Aorta (tissue), 5 donors: ENCODE results near the gene SYT13. TPM values are rescaled to one million over a fixed set of nuclear protein-coding genes. Genes with fewer than 3 reads are reported as not detected.
"Not testable (repeated sequence)": the region's sequence is repeated elsewhere in the genome, so short reads cannot be mapped to it uniquely, and the experiment has no call there.

Source experiments
- ATAC-seq: fragments of 200-7000 bp; cut with Tn5 transposase; one replicate; pipeline ENCODE4 v1.9.1; 2022; ENCODE audit warnings: moderate library complexity; ENCODE audit not compliant: low FRiP score
- DNase-seq, 2 donors: peaks; one replicate each; pipeline ENCODE4 v3.0.0-alpha.2; 2020
- H3K27ac ChIP-seq, 2 donors: one replicate each; pipeline ENCODE4 v1.5.1; 2013; ENCODE audit warnings: low read length in 2 of 2, mild to moderate bottlenecking in 2 of 2, moderate library complexity in 2 of 2, control low read depth in 1 of 2, inconsistent platforms in 1 of 2, low read depth in 1 of 2
- H3K27me3 ChIP-seq, 2 donors: one replicate each; pipeline ENCODE4 v1.6.1; 2013; ENCODE audit warnings: control low read depth in 1 of 2, low read length in 1 of 2, mild to moderate bottlenecking in 1 of 2, moderate library complexity in 1 of 2; ENCODE audit not compliant: insufficient read depth in 2 of 2, control insufficient read depth in 1 of 2
- H3K36me3 ChIP-seq, 2 donors: one replicate each; pipeline ENCODE4 v1.6.1; 2013; ENCODE audit warnings: control low read depth in 1 of 2, low read length in 1 of 2, mild to moderate bottlenecking in 1 of 2; ENCODE audit not compliant: insufficient read depth in 2 of 2, control insufficient read depth in 1 of 2
- H3K4me1 ChIP-seq, 2 donors: one replicate each; pipeline ENCODE4 v1.6.1; 2013; ENCODE audit warnings: low read length in 2 of 2, control low read depth in 1 of 2, mild to moderate bottlenecking in 1 of 2, moderate library complexity in 1 of 2; ENCODE audit not compliant: insufficient read depth in 2 of 2, control insufficient read depth in 1 of 2
- H3K4me3 ChIP-seq, 2 donors: one replicate each; pipeline ENCODE4 v1.5.1; 2013; ENCODE audit warnings: low read length in 2 of 2, control low read depth in 1 of 2, mild to moderate bottlenecking in 1 of 2
- H3K9me3 ChIP-seq: one replicate; pipeline ENCODE4 v1.6.1; 2013; ENCODE audit warnings: mild to moderate bottlenecking, low read length; ENCODE audit not compliant: control insufficient read depth
- WGBS, 2 donors: extraction: QIAGEN DNeasy Blood & Tissue Kit; methylation state at CpG; one replicate each; pipeline ENCODE4 v1.1.7; 2013; 5-methylcytosine and 5-hydroxymethylcytosine counted together
- intact Hi-C, 2 donors: fragments of 100-400 bp; cut with DNase I; formaldehyde crosslinking; loops; one replicate each; pipeline versions ENCODE4 v1.14.2 to v1.15.0; 2022
- polyA plus RNA-seq, 2 donors: library from polyadenylated mRNA; stranded (reverse); fragments of 200-250 nt; gene quantifications; one replicate each; pipeline ENCODE4 v1.2.3, GENCODE V29; 2013
- total RNA-seq, 2 donors: library from RNA; stranded (reverse); fragmentation: NEBNext Ultra II Directional; extraction: Animal tissue kit (Norgen Biotek cat#: 25700); gene quantifications; one replicate each; pipeline ENCODE4 v1.2.1, GENCODE V29; 2021
- donor health status: healthy with polysubstance abuse.
- donor health status: Bipolar disorder and iron deficiency.
- donor health status: DM: no; HTN: no; CAD: no.
- donor health status: DM: no; HTN: no; CAD: no.
- donor health status: DM: yes; HTN: yes; CAD: no.

The SYT13 gene
- total and polyA plus RNA-seq, 4 donors, result 0.08 to 2.0 (median 0.36) TPM; not detected in 1

- Histone ChIP-seq H3K27me3 (no peaks in the 10 kb centered on the region), H3K36me3 (no peaks in the 10 kb centered on the region), H3K27ac (no peak overlapping the region), H3K4me1 (no peaks in the 10 kb centered on the region), H3K4me3 (no peak overlapping the region), H3K9me3 (no peaks in the 10 kb centered on the region)
- DNase-seq (peak; percentile 54 to 84), ATAC-seq (peak; percentile 64)
- 59 to 62% methylated on average over 22 of the region's 22 CpGs for WGBS, 2 donors
- intact Hi-C loops, result loop anchor here in 1 of 2 donors (5.0 to 10.0 kb wide), 2 partner anchors 40 to 83 kb away; no protein-coding TSS in a partner anchor
These were observed 33.8 kb downstream of the SYT13 start for GRCh38 chr11:45252134-45252856.

GRCh38 chr11:45250035-45250718 lies 36.0 kb downstream of the SYT13 start:
- intact Hi-C loops, result loop anchor here in 1 of 2 donors (5.0 to 10.0 kb wide), 2 partner anchors 42 to 85 kb away; no protein-coding TSS in a partner anchor
- ATAC-seq, result no peak
- WGBS, 2 donors, result 55 to 65% methylated on average over 3 of the region's 3 CpGs

GRCh38 chr11:45249372-45249771 lies 36.8 kb downstream of the SYT13 start:
- H3K4me1 ChIP-seq, H3K27me3 ChIP-seq, H3K27ac ChIP-seq, H3K4me3 ChIP-seq, H3K36me3 ChIP-seq, intact Hi-C loops, DNase-seq, H3K9me3 ChIP-seq, ATAC-seq: not testable (repeated sequence)
- WGBS, 2 donors, result 94 to 97% methylated on average over 1 of the region's 1 CpG

More at GRCh38 chr11:45250035-45250718, 36.0 kb downstream of the SYT13 start:
- DNase-seq, result no peak
- no peaks in the 10 kb centered on the region for H3K36me3 ChIP-seq
- no peak overlapping the region for H3K4me3 ChIP-seq
- H3K27me3 ChIP-seq, result no peaks in the 10 kb centered on the region
- H3K27ac ChIP-seq, result no peak overlapping the region
- H3K4me1 ChIP-seq, result no peaks in the 10 kb centered on the region
- no peaks in the 10 kb centered on the region for H3K9me3 ChIP-seq

- Histone ChIP-seq H3K36me3 (no peaks in the 10 kb centered on the region), H3K27me3 (no peaks in the 10 kb centered on the region), H3K4me3 (no peak overlapping the region), H3K4me1 (no peaks in the 10 kb centered on the region), H3K9me3 (no peaks in the 10 kb centered on the region), H3K27ac (no peak overlapping the region)
- no peak for ATAC-seq
- WGBS, 2 donors, result 94 to 98% methylated on average over 2 of the region's 2 CpGs
- intact Hi-C loops, result no loop called here
- no peak for DNase-seq
These were observed 37.6 kb downstream of the SYT13 start for GRCh38 chr11:45248501-45249011.

GRCh38 chr11:45247433-45247832 lies 38.7 kb downstream of the SYT13 start:
- no peaks in the 10 kb centered on the region for H3K27me3 ChIP-seq
- no peak overlapping the region for H3K27ac ChIP-seq
- H3K9me3 ChIP-seq, result no peaks in the 10 kb centered on the region
- H3K36me3 ChIP-seq, result no peaks in the 10 kb centered on the region
- H3K4me1 ChIP-seq, result no peaks in the 10 kb centered on the region
- no peak overlapping the region for H3K4me3 ChIP-seq
- WGBS, 2 donors, result 44 to 58% methylated on average over 2 of the region's 2 CpGs
- intact Hi-C loops, result no loop called here
- no peak for ATAC-seq
- DNase-seq, result no peak

GRCh38 chr11:45246241-45246640 lies 39.9 kb downstream of the SYT13 start:
- ATAC-seq (no peak), DNase-seq (no peak)
- H3K9me3 ChIP-seq, result no peaks in the 10 kb centered on the region
- H3K4me1 ChIP-seq, result no peaks in the 10 kb centered on the region
- no peaks in the 10 kb centered on the region for H3K27me3 ChIP-seq
- intact Hi-C loops, result no loop called here
- no peak overlapping the region for H3K27ac ChIP-seq
- H3K36me3 ChIP-seq, result no peaks in the 10 kb centered on the region
- 96 to 99% methylated on average over 8 of the region's 8 CpGs for WGBS, 2 donors
- H3K4me3 ChIP-seq, result no peak overlapping the region

- ATAC-seq, result no peak
- Histone ChIP-seq H3K4me3 (no peak overlapping the region), H3K27me3 (no peaks in the 10 kb centered on the region), H3K4me1 (no peaks in the 10 kb centered on the region), H3K36me3 (no peaks in the 10 kb centered on the region), H3K27ac (no peak overlapping the region), H3K9me3 (no peaks in the 10 kb centered on the region)
- WGBS, 2 donors, result 83 to 89% methylated on average over 8 of the region's 8 CpGs
- intact Hi-C loops, result no loop called here
- no peak for DNase-seq
These were observed 40.7 kb downstream of the SYT13 start for GRCh38 chr11:45245218-45246045.

- H3K27me3 ChIP-seq, result no peaks in the 10 kb centered on the region
- no peak overlapping the region for H3K27ac ChIP-seq
- intact Hi-C loops, result no loop called here
- no peaks in the 10 kb centered on the region for H3K4me1 ChIP-seq
- H3K4me3 ChIP-seq, result no peak overlapping the region
- no peaks in the 10 kb centered on the region for H3K36me3 ChIP-seq
- DNase-seq, result no peak
- H3K9me3 ChIP-seq, result no peaks in the 10 kb centered on the region
- WGBS, 2 donors, result 90 to 93% methylated on average over 12 of the region's 12 CpGs
- no peak for ATAC-seq
These were observed 42.2 kb downstream of the SYT13 start for GRCh38 chr11:45243967-45244366.
